DND-41 (cell line): Measurements from ENCODE around the gene SDK2.

ENCODE experiments used
- ATAC-seq: fragments of 200-7000 bp; cut with Tn5 transposase; 3 replicates; pipeline ENCODE4 v1.9.1; 2021; ENCODE audit warnings: low read depth; ENCODE audit not compliant: insufficient read depth
- DNase-seq: peaks from one replicate; pipeline ENCODE4 v3.0.0-alpha.2; 2020
- H2AFZ ChIP-seq: 2 replicates; pipeline ENCODE4 v1.6.0; 2012; ENCODE audit warnings: low read depth, low read length
- H3K27ac ChIP-seq: 2 replicates; pipeline ENCODE4 v1.5.1; 2012; ENCODE audit warnings: low read length, inconsistent platforms
- H3K27me3 ChIP-seq: fragments of 200-600 bp; sonication (generic); 2 replicates; pipeline ENCODE4 v1.6.0; 2012; ENCODE audit warnings: low read length, mild to moderate bottlenecking, inconsistent platforms; ENCODE audit not compliant: insufficient read depth, poor library complexity
- H3K36me3 ChIP-seq: 2 replicates; pipeline ENCODE4 v1.5.1; 2012; ENCODE audit warnings: low read length, inconsistent platforms; ENCODE audit not compliant: insufficient read depth
- H3K4me1 ChIP-seq: 2 replicates; pipeline ENCODE4 v1.5.1; 2012; ENCODE audit warnings: mild to moderate bottlenecking, low read length; ENCODE audit not compliant: insufficient read depth
- H3K4me2 ChIP-seq: 2 replicates; pipeline ENCODE4 v1.6.0; 2012; ENCODE audit warnings: mild to moderate bottlenecking, moderate library complexity, low read length, inconsistent platforms; ENCODE audit not compliant: insufficient read depth
- H3K4me3 ChIP-seq, 2 experiments: fragments of 200-600 bp in 1 of 2; shearing (Covaris generic) in 1 of 2; 2 replicates each; pipeline ENCODE4 v1.5.1; 2012 to 2016; ENCODE audit warnings: inconsistent platforms in 2 of 2, low read length in 2 of 2, mild to moderate bottlenecking in 2 of 2, low read depth in 1 of 2, moderate library complexity in 1 of 2
- H3K79me2 ChIP-seq: 2 replicates; pipeline ENCODE4 v1.6.0; 2012; ENCODE audit warnings: low read length, inconsistent platforms; ENCODE audit not compliant: insufficient read depth
- H3K9ac ChIP-seq: 2 replicates; pipeline ENCODE4 v1.6.0; 2012; ENCODE audit warnings: low read depth, mild to moderate bottlenecking, inconsistent platforms, low read length, moderate library complexity
- H3K9me3 ChIP-seq: 2 replicates; pipeline ENCODE4 v1.5.1; 2012; ENCODE audit warnings: low read length, moderate library complexity, mild to moderate bottlenecking, inconsistent platforms; ENCODE audit not compliant: insufficient read depth, severe bottlenecking
- H4K20me1 ChIP-seq: 2 replicates; pipeline ENCODE4 v1.6.0; 2012; ENCODE audit warnings: low read length; ENCODE audit not compliant: insufficient read depth
- CTCF ChIP-seq: IDR thresholded peaks from 2 replicates; pipeline ENCODE4 v1.5.1; 2012; ENCODE audit warnings: borderline replicate concordance, low read length, moderate library complexity, mild to moderate bottlenecking; ENCODE audit not compliant: poor library complexity, severe bottlenecking; ENCODE audit errors: extremely low read depth
- EZH2 ChIP-seq: IDR thresholded peaks from 3 replicates; pipeline ENCODE4 v1.6.1; 2012; ENCODE audit warnings: borderline replicate concordance, low read depth, mild to moderate bottlenecking, moderate library complexity, low read length, inconsistent platforms; ENCODE audit not compliant: severe bottlenecking

The SDK2 gene

GRCh38 chr17:73386561-73386960, 257.7 kb downstream of the SDK2 start:
- Histone ChIP-seq H3K36me3 (no peaks in the 10 kb centered on the region), H3K4me1 (no peaks in the 10 kb centered on the region), H3K9me3 (no peaks in the 10 kb centered on the region), H3K27me3 (no peaks in the 10 kb centered on the region), H3K9ac (no peak overlapping the region), H4K20me1 (no peaks in the 10 kb centered on the region), H3K4me3 (no peak overlapping the region), H2AFZ (no peak overlapping the region), H3K79me2 (no peaks in the 10 kb centered on the region), H3K4me2 (no peak overlapping the region), H3K27ac (no peak overlapping the region)
- ATAC-seq (no peak), DNase-seq (no peak)
- no peak for TF ChIP-seq EZH2
- TF ChIP-seq CTCF, result no peak

- H4K20me1 ChIP-seq, result no peaks in the 10 kb centered on the region
- H3K79me2 ChIP-seq, result no peaks in the 10 kb centered on the region
- no peak overlapping the region for H3K9ac ChIP-seq
- H2AFZ ChIP-seq, result no peak overlapping the region
- ATAC-seq, result no peak
- no peak for TF ChIP-seq EZH2
- TF ChIP-seq CTCF, result no peak
- no peak overlapping the region for H3K27ac ChIP-seq
- H3K4me1 ChIP-seq, result no peaks in the 10 kb centered on the region
- H3K4me2 ChIP-seq, result no peak overlapping the region
- no peaks in the 10 kb centered on the region for H3K27me3 ChIP-seq
- H3K9me3 ChIP-seq, result no peaks in the 10 kb centered on the region
- DNase-seq, result no peak
- no peak overlapping the region for H3K4me3 ChIP-seq
- H3K36me3 ChIP-seq, result no peaks in the 10 kb centered on the region
These were observed 259.3 kb downstream of the SDK2 start for GRCh38 chr17:73384926-73385325.

GRCh38 chr17:73380439-73381106, 263.7 kb downstream of the SDK2 start:
- Histone ChIP-seq H3K79me2 (no peaks in the 10 kb centered on the region), H4K20me1 (no peaks in the 10 kb centered on the region), H3K27me3 (no peaks in the 10 kb centered on the region), H3K27ac (no peak overlapping the region), H3K4me1 (no peaks in the 10 kb centered on the region), H3K9me3 (no peaks in the 10 kb centered on the region), H3K9ac (no peak overlapping the region), H2AFZ (no peak overlapping the region), H3K36me3 (no peaks in the 10 kb centered on the region), H3K4me2 (no peak overlapping the region), H3K4me3 (no peak overlapping the region)
- ATAC-seq (no peak), DNase-seq (no peak)
- no peak for TF ChIP-seq CTCF
- no peak for TF ChIP-seq EZH2

GRCh38 chr17:73379826-73380225, 264.4 kb downstream of the SDK2 start:
- Histone ChIP-seq H4K20me1 (no peaks in the 10 kb centered on the region), H3K36me3 (no peaks in the 10 kb centered on the region), H3K4me1 (no peaks in the 10 kb centered on the region), H2AFZ (no peak overlapping the region), H3K9ac (no peak overlapping the region), H3K27me3 (no peaks in the 10 kb centered on the region), H3K4me3 (no peak overlapping the region), H3K27ac (no peak overlapping the region), H3K79me2 (no peaks in the 10 kb centered on the region), H3K9me3 (no peaks in the 10 kb centered on the region), H3K4me2 (no peak overlapping the region)
- TF ChIP-seq EZH2 (no peak), CTCF (no peak)
- DNase-seq, result no peak
- no peak for ATAC-seq
